MM.1S (cell line): Measurements from ENCODE around the gene SMYD1.

Experiments used
- EZH2 ChIP-seq: fragments of 300-600 bp; sonication (generic); optimal IDR thresholded peaks from 2 replicates; pipeline ENCODE3; 2017; ENCODE audit warnings: low read depth, mild to moderate bottlenecking, antibody characterized with exemption, low read length, mixed read lengths
- EZH2phosphoT487 ChIP-seq: fragments of 300-600 bp; sonication (generic); IDR thresholded peaks from 2 replicates; pipeline ENCODE4 v1.6.1; 2018; ENCODE audit warnings: antibody characterized with exemption, low read length
- TF ChIP-seq, protein P1 (sequence below): fragments of 300-600 bp; sonication (generic); IDR thresholded peaks from 2 replicates; pipeline ENCODE4 v1.5.1; 2016; ENCODE audit warnings: antibody characterized with exemption, low read length, mixed read lengths

DNA sequence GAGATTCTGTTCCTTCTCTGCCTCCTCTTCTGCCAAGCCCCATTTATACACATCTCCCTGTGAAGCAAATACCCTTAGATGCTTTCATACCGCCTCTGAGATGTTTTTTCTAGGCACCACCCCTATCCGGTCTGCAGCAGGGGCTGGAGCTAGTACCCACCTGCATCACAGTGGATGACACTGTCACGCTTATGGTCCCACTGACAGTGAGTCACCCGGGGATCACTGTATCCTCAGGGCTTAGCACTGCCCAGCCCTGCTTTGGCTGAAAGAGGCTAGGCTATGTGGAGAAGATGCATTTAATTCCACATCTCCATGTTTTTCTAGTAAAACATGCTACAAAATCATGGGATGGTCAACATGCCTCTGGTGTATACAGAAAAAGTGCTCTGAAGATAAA, 50.3 kb downstream of the SMYD1 start:
- TF ChIP-seq, protein P1, sequence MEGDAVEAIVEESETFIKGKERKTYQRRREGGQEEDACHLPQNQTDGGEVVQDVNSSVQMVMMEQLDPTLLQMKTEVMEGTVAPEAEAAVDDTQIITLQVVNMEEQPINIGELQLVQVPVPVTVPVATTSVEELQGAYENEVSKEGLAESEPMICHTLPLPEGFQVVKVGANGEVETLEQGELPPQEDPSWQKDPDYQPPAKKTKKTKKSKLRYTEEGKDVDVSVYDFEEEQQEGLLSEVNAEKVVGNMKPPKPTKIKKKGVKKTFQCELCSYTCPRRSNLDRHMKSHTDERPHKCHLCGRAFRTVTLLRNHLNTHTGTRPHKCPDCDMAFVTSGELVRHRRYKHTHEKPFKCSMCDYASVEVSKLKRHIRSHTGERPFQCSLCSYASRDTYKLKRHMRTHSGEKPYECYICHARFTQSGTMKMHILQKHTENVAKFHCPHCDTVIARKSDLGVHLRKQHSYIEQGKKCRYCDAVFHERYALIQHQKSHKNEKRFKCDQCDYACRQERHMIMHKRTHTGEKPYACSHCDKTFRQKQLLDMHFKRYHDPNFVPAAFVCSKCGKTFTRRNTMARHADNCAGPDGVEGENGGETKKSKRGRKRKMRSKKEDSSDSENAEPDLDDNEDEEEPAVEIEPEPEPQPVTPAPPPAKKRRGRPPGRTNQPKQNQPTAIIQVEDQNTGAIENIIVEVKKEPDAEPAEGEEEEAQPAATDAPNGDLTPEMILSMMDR, result no peak
- TF ChIP-seq EZH2 (no peak), EZH2phosphoT487 (no peak)
